ENCODE data around the gene BCLAF3. TPM values are rescaled to one million over a fixed set of nuclear protein-coding genes. Genes with fewer than 3 reads are reported as not detected.

BCLAF3 gene
- total and polyA plus RNA-seq, 2 donors = 3.8 to 25.6 TPM

DNA sequence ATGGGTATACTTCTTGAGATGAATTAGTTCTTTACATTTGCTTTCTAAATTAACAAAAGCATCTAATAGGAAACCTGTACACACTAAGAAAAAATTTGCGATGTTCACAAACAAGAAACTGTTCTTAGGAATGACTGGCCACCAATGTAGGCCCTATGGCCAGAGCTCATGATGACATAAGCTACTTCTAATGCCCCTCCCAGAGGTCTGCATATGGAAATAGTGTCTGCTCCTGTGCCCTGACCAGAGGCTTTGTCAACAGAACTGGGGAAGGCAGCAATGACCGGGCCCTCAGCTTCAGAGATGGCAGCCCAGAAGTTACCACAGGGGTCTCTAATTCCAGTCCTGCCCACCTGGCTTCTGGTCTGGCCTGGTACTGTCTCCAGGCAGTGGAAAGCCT lies 15.0 kb upstream of the BCLAF3 start:
- DNase-seq (ENCODE audit: extremely low spot score) = no peak
- Histone ChIP-seq H3K4me3 (ENCODE audit: low read depth, low read length) (no peak overlapping the region), H3K27ac (ENCODE audit: low read depth) (no peak overlapping the region), H3K4me1 (ENCODE audit: insufficient read depth) (no peaks in the 10 kb centered on the region), H3K36me3 (ENCODE audit: insufficient read depth) (no peaks in the 10 kb centered on the region)
- WGBS = 96% methylated on average over 2 of the region's 2 CpGs

GRCh38 chrX:20001588-20001987 lies 10.7 kb upstream of the BCLAF3 start:
- H3K36me3 ChIP-seq (ENCODE audit: insufficient read depth) = no peaks in the 10 kb centered on the region
- DNase-seq (ENCODE audit: extremely low spot score) = no peak
- WGBS = 47% methylated on average over 4 of the region's 4 CpGs
- H3K27ac ChIP-seq (ENCODE audit: low read depth) = no peak overlapping the region
- H3K4me1 ChIP-seq (ENCODE audit: insufficient read depth) = no peaks in the 10 kb centered on the region
- H3K4me3 ChIP-seq (ENCODE audit: low read depth, low read length) = no peak overlapping the region

GRCh38 chrX:19991350-19991718 lies 473 bp upstream of the BCLAF3 start:
- H3K36me3 ChIP-seq (ENCODE audit: insufficient read depth) = no peaks in the 10 kb centered on the region
- H3K4me3 ChIP-seq (ENCODE audit: low read depth, low read length) = no peak overlapping the region
- DNase-seq (ENCODE audit: extremely low spot score) = no peak
- H3K4me1 ChIP-seq (ENCODE audit: insufficient read depth) = no peaks in the 10 kb centered on the region
- WGBS = 57% methylated on average over 6 of the region's 6 CpGs
- H3K27ac ChIP-seq (ENCODE audit: low read depth) = no peak overlapping the region

- Histone ChIP-seq H3K4me1 (ENCODE audit: insufficient read depth) (no peaks in the 10 kb centered on the region), H3K4me3 (ENCODE audit: low read depth, low read length) (peak overlapping the region; percentile 80), H3K36me3 (ENCODE audit: insufficient read depth) (peaks cover 1% of the 10 kb centered on the region), H3K27ac (ENCODE audit: low read depth) (peak overlapping the region; percentile 41)
- 2% methylated on average over 25 of the region's 25 CpGs for WGBS
- no peak for DNase-seq (ENCODE audit: extremely low spot score)
Measured at GRCh38 chrX:19990151-19990555, 708 bp downstream of the BCLAF3 start.

DNA sequence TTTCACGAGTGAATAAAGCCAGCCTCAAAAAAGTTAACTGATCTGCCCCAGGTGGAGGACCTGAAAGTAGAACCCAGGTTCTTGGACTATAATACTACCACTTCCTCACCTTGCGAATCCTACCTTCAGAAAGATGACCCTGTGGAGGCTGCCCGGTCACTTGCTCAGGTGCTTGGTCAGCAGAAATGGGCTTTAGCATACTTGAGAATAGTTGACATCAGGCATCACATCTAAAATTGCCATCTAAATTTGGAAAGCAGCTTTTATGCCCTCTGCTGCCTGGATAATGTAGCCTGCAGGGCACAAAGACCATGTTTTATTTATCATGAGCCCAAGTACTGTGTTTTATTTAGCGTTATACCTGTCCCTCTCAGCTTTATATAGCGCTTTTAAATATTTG lies 3.0 kb downstream of the BCLAF3 start:
- no peak for DNase-seq (ENCODE audit: extremely low spot score)
- H3K4me3 ChIP-seq (ENCODE audit: low read depth, low read length) = no peak overlapping the region
- peaks cover 1% of the 10 kb centered on the region for H3K36me3 ChIP-seq (ENCODE audit: insufficient read depth)
- no peaks in the 10 kb centered on the region for H3K4me1 ChIP-seq (ENCODE audit: insufficient read depth)
- no peak overlapping the region for H3K27ac ChIP-seq (ENCODE audit: low read depth)
- WGBS = 95% methylated on average over 5 of the region's 5 CpGs

GRCh38 chrX:19986531-19986930 lies 4.3 kb downstream of the BCLAF3 start:
- Histone ChIP-seq H3K4me3 (ENCODE audit: low read depth, low read length) (no peak overlapping the region), H3K4me1 (ENCODE audit: insufficient read depth) (no peaks in the 10 kb centered on the region), H3K27ac (ENCODE audit: low read depth) (no peak overlapping the region), H3K36me3 (ENCODE audit: insufficient read depth) (peaks cover 1% of the 10 kb centered on the region)
- DNase-seq (ENCODE audit: extremely low spot score) = no peak
- whole genome bisulfite sequencing = 91% methylated on average over 3 of the region's 3 CpGs

- no peak overlapping the region for H3K27ac ChIP-seq (ENCODE audit: low read depth)
- H3K4me1 ChIP-seq (ENCODE audit: insufficient read depth) = no peaks in the 10 kb centered on the region
- H3K36me3 ChIP-seq (ENCODE audit: insufficient read depth) = peaks cover 1% of the 10 kb centered on the region
- DNase-seq (ENCODE audit: extremely low spot score) = no peak
- no peak overlapping the region for H3K4me3 ChIP-seq (ENCODE audit: low read depth, low read length)
- 83% methylated on average over 2 of the region's 2 CpGs for WGBS
Measured at GRCh38 chrX:19981947-19982346, 8.9 kb downstream of the BCLAF3 start.

DNA sequence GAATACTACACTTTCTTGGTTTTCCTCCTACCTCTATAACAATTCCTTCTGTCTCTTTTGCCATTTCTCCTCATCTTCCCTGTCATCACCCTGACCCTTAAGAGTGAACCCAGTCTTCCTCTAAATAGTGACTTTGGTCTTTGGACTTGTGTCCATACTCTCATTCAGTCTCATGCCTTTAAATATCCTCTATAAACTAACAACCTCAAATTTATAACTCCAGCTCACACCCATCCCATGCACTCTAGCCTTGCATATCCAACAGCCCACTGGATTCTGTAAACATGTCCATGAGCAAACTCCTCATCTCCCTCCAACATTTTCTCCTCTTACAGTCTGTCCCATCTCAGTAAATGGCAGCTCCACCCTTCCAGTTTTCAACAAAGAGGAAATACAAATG lies 15.0 kb downstream of the BCLAF3 start:
- H3K4me3 ChIP-seq (ENCODE audit: low read depth, low read length) = no peak overlapping the region
- no peaks in the 10 kb centered on the region for H3K36me3 ChIP-seq (ENCODE audit: insufficient read depth)
- no peak overlapping the region for H3K27ac ChIP-seq (ENCODE audit: low read depth)
- DNase-seq (ENCODE audit: extremely low spot score) = no peak
- H3K4me1 ChIP-seq (ENCODE audit: insufficient read depth) = no peaks in the 10 kb centered on the region

- no peaks in the 10 kb centered on the region for H3K4me1 ChIP-seq (ENCODE audit: insufficient read depth)
- no peak for DNase-seq (ENCODE audit: extremely low spot score)
- no peak overlapping the region for H3K4me3 ChIP-seq (ENCODE audit: low read depth, low read length)
- no peaks in the 10 kb centered on the region for H3K36me3 ChIP-seq (ENCODE audit: insufficient read depth)
- H3K27ac ChIP-seq (ENCODE audit: low read depth) = no peak overlapping the region
Measured at GRCh38 chrX:19972984-19973383, 17.9 kb downstream of the BCLAF3 start.

DNA sequence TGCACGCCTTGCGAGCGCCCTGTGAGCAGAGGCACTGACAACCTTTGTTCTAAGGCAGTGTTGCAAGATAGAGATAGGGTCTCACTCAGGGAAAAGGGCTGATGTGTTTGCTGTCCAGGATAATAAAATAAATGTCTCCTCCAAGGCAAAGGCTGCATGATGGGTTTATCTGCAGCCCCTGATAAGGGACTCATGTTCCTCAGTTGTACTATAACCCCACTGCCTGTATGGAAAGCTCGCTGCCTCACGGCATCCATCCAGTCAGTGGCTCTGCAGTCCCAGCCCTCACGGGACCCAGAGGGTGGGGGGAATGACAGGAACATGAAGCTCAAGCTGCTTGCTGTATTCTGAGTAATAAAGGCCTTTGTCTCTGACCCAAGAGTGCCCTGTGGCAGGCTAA lies 22.6 kb downstream of the BCLAF3 start:
- Histone ChIP-seq H3K36me3 (ENCODE audit: insufficient read depth) (no peaks in the 10 kb centered on the region), H3K4me1 (ENCODE audit: insufficient read depth) (no peaks in the 10 kb centered on the region), H3K27ac (ENCODE audit: low read depth) (no peak overlapping the region), H3K4me3 (ENCODE audit: low read depth, low read length) (no peak overlapping the region)
- 90% methylated on average over 6 of the region's 6 CpGs for WGBS
- no peak for DNase-seq (ENCODE audit: extremely low spot score)

GRCh38 chrX:19966056-19966455 lies 24.8 kb downstream of the BCLAF3 start:
- 100% methylated on average over 1 of the region's 1 CpG for WGBS
- Histone ChIP-seq H3K4me3 (ENCODE audit: low read depth, low read length) (no peak overlapping the region), H3K4me1 (ENCODE audit: insufficient read depth) (no peaks in the 10 kb centered on the region), H3K27ac (ENCODE audit: low read depth) (no peak overlapping the region), H3K36me3 (ENCODE audit: insufficient read depth) (no peaks in the 10 kb centered on the region)
- no peak for DNase-seq (ENCODE audit: extremely low spot score)

DNA sequence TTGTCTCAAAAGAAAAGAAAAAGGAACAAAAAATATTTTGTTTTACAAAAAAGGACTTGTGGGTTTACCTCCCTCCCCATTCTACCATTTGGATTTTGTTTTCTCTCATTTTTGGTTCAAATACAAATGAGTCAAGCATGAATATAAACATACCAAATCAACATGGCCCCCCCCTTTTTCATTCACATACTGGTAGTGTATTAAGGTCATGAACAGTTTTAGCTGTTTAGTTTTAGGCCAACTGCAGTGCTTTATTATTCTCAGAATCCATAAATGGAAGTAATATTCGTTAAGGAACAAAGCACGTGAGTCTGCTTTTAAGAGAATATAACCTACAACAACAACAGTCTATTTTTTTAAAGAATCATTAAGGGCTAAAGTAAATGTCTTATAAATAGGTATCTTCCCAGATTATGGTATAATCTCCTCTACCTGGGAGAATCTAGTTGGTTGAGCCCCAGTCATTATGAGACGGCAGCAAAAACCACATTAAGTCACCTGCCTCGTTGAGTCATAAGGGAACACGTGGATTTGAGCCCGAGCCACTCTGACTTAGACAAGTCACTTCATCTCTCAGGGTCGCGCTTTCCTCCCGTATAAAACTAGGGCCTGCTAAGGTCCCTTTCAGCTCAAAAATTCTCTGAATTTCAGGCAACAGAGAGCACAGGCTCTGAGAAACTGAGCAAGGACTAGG lies 26.7 kb downstream of the BCLAF3 start:
- no peaks in the 10 kb centered on the region for H3K36me3 ChIP-seq (ENCODE audit: insufficient read depth)
- no peak overlapping the region for H3K27ac ChIP-seq (ENCODE audit: low read depth)
- WGBS = 77% methylated on average over 9 of the region's 9 CpGs
- no peak for DNase-seq (ENCODE audit: extremely low spot score)
- no peak overlapping the region for H3K4me3 ChIP-seq (ENCODE audit: low read depth, low read length)
- H3K4me1 ChIP-seq (ENCODE audit: insufficient read depth) = no peaks in the 10 kb centered on the region

DNA sequence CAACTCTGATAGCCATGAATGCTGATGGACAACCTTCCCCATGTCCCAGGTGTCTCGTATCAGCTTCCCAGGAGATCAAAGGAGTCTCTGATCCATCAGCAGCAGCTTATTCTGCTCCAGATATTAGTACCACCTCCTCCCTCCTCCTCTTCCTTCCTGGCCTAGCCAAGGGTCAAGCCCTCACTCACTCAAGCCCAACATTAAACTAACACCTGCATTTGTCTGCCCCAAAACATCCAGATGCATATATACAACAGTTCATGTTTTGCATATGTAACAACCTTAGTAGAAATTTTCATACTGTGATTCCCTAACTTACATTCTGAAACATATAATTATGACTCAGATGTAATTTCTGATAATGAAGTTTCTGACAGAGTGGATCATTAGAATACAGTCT lies 29.9 kb downstream of the BCLAF3 start:
- Histone ChIP-seq H3K4me3 (ENCODE audit: low read depth, low read length) (no peak overlapping the region), H3K4me1 (ENCODE audit: insufficient read depth) (no peaks in the 10 kb centered on the region), H3K36me3 (ENCODE audit: insufficient read depth) (no peaks in the 10 kb centered on the region), H3K27ac (ENCODE audit: low read depth) (no peak overlapping the region)
- WGBS = 90% methylated on average over 1 of the region's 1 CpG
- no peak for DNase-seq (ENCODE audit: extremely low spot score)

GRCh38 chrX:19958552-19959486 lies 32.0 kb downstream of the BCLAF3 start:
- no peaks in the 10 kb centered on the region for H3K4me1 ChIP-seq (ENCODE audit: insufficient read depth)
- no peak for DNase-seq (ENCODE audit: extremely low spot score)
- no peak overlapping the region for H3K27ac ChIP-seq (ENCODE audit: low read depth)
- WGBS = 87% methylated on average over 6 of the region's 6 CpGs
- H3K4me3 ChIP-seq (ENCODE audit: low read depth, low read length) = no peak overlapping the region
- H3K36me3 ChIP-seq (ENCODE audit: insufficient read depth) = no peaks in the 10 kb centered on the region
